Left renal pelvis (tissue), 4 donors: ENCODE measurements around the gene CDH2. TPM values are rescaled to one million over a fixed set of nuclear protein-coding genes. Genes with fewer than 3 reads are reported as not detected.

Experiments used
- DNase-seq, 4 donors: peaks; one replicate each; pipeline ENCODE4 v3.0.0-alpha.2; 2013; ENCODE audit warnings: low read depth in 4 of 4, low spot score in 3 of 4
- polyA plus RNA-seq, 4 donors: library from polyadenylated mRNA; unstranded; fragments of 120-200 nt; gene quantifications; one replicate each; pipeline ENCODE4 v1.2.1, GENCODE V29; 2013; ENCODE audit not compliant: insufficient read length in 4 of 4

CDH2 gene
- polyA plus RNA-seq: 100 to 1,000 TPM in 1 of 4 donors, 10 to 100 TPM in 3; 71.2 to 104 (median 86.2) TPM

GRCh38 chr18:28176948-28177827, at the start of gene CDH2:
Gene CDH2 (minus strand): TSS chr18:28177130. CDS start chr18:28177022, 108 bp downstream.
- DNase-seq: peak in 2 of 4 donors; percentile 73 to 86

- DNase-seq: no peak
Measured at GRCh38 chr18:28212060-28212459, 35.1 kb upstream of the CDH2 start.

- no peak for DNase-seq
Measured at GRCh38 chr18:28208712-28209265, 31.9 kb upstream of the CDH2 start.

GRCh38 chr18:28208268-28208667, 31.3 kb upstream of the CDH2 start:
- no peak for DNase-seq

GRCh38 chr18:28204154-28204553, 27.2 kb upstream of the CDH2 start:
- no peak for DNase-seq

GRCh38 chr18:28201056-28201455, 24.1 kb upstream of the CDH2 start:
- DNase-seq: no peak

GRCh38 chr18:28198620-28199019, 21.7 kb upstream of the CDH2 start:
- no peak for DNase-seq

GRCh38 chr18:28193177-28193778, 16.3 kb upstream of the CDH2 start:
- DNase-seq: no peak

GRCh38 chr18:28189400-28190239, 12.7 kb upstream of the CDH2 start:
- DNase-seq: no peak

GRCh38 chr18:28185121-28185520, 8.2 kb upstream of the CDH2 start:
- no peak for DNase-seq

GRCh38 chr18:28183418-28184078, 6.6 kb upstream of the CDH2 start:
- DNase-seq: no peak

- no peak for DNase-seq
Measured at GRCh38 chr18:28181616-28182015, 4.7 kb upstream of the CDH2 start.

GRCh38 chr18:28178720-28179119, 1.8 kb upstream of the CDH2 start:
- no peak for DNase-seq

GRCh38 chr18:28177828-28178635, 1.1 kb upstream of the CDH2 start:
- DNase-seq: no peak

- DNase-seq: no peak
Measured at GRCh38 chr18:28176698-28176947, 307 bp downstream of the CDH2 start.

GRCh38 chr18:28175930-28176697, 816 bp downstream of the CDH2 start:
- no peak for DNase-seq

- DNase-seq: no peak
Measured at GRCh38 chr18:28175150-28175929, 1.6 kb downstream of the CDH2 start.
